Activated CD4-positive, alpha-beta T cell treated with anti-CD3 and anti-CD28 coated beads, Interleukin-2, amount 50 U/mL, for 1 hour (primary cell): ENCODE results near the gene LRPAP1.

Experiments
- DNase-seq: peaks from one replicate; pipeline ENCODE4 v3.0.0-alpha.2; 2020

LRPAP1 gene

GRCh38 chr4:3498901-3499510 lies 33.2 kb downstream of the LRPAP1 start:
- no peak for DNase-seq

GRCh38 chr4:3498407-3498806 lies 33.8 kb downstream of the LRPAP1 start:
- DNase-seq: no peak

- DNase-seq: no peak
Measured at GRCh38 chr4:3497523-3498389, 34.5 kb downstream of the LRPAP1 start.

- DNase-seq: no peak
Measured at GRCh38 chr4:3497095-3497494, 35.1 kb downstream of the LRPAP1 start.

GRCh38 chr4:3496021-3496420 lies 36.2 kb downstream of the LRPAP1 start:
- DNase-seq: no peak

GRCh38 chr4:3495204-3495975 lies 36.8 kb downstream of the LRPAP1 start:
- DNase-seq: no peak

GRCh38 chr4:3494462-3494871 lies 37.8 kb downstream of the LRPAP1 start:
- no peak for DNase-seq

GRCh38 chr4:3493720-3494461 lies 38.3 kb downstream of the LRPAP1 start:
- no peak for DNase-seq

- DNase-seq: no peak
Measured at GRCh38 chr4:3492741-3493719, 39.2 kb downstream of the LRPAP1 start.

- DNase-seq: no peak
Measured at GRCh38 chr4:3491681-3492405, 40.4 kb downstream of the LRPAP1 start.

GRCh38 chr4:3489451-3489962 lies 42.7 kb downstream of the LRPAP1 start:
- no peak for DNase-seq

GRCh38 chr4:3488820-3489219 lies 43.4 kb downstream of the LRPAP1 start:
- DNase-seq: no peak

- no peak for DNase-seq
Measured at GRCh38 chr4:3487861-3488260, 44.4 kb downstream of the LRPAP1 start.

- DNase-seq: no peak
Measured at GRCh38 chr4:3486541-3487540, 45.4 kb downstream of the LRPAP1 start.

GRCh38 chr4:3485886-3486540 lies 46.2 kb downstream of the LRPAP1 start:
- no peak for DNase-seq

GRCh38 chr4:3485011-3485791 lies 47.0 kb downstream of the LRPAP1 start:
- no peak for DNase-seq

GRCh38 chr4:3484057-3484973 lies 47.9 kb downstream of the LRPAP1 start:
- no peak for DNase-seq
